HFF-Myc (cell line): ENCODE results near the gene ADCY1.

Experiments used
- DNase-seq: peaks from one replicate; pipeline ENCODE4 v3.0.0-alpha.2; 2011; ENCODE audit warnings: low read depth; ENCODE audit errors: extremely low read depth
- H3K4me3 ChIP-seq: replicated peaks from 2 replicates; pipeline ENCODE4 v1.5.1; 2011; ENCODE audit warnings: low read depth, mild to moderate bottlenecking, control low read depth, low read length
- CTCF ChIP-seq: IDR thresholded peaks from 2 replicates; pipeline ENCODE4 v1.5.1; 2012; ENCODE audit warnings: mild to moderate bottlenecking, low read depth, low read length, control low read depth; ENCODE audit errors: missing control alignments

ADCY1 gene

DNA sequence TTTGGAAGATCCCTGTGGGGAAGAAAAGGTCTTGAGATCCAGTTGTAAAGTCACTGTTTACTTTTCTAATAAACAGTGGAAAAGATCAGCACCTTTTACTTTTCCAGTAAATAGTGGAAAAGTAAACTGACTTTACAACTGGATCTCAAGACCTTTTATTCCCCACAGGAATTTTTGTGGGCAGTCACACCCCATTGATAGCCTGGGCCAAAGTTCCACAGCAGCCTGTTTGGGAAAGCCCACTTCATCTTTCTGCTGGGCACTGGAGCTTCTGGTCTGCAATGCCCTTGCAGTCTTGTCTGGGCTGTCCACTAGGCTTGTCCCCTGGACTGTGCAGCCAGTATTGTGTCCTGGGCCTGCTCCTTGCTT is 50.2 kb downstream of the ADCY1 start:
- H3K4me3 ChIP-seq = no peak overlapping the region
- no peak for DNase-seq
- no peak for TF ChIP-seq CTCF

- no peak for TF ChIP-seq CTCF
- no peak overlapping the region for H3K4me3 ChIP-seq
- DNase-seq = no peak
These were observed 50.9 kb downstream of the ADCY1 start for GRCh38 chr7:45625067-45625466.

GRCh38 chr7:45625714-45626440 is 51.7 kb downstream of the ADCY1 start:
- DNase-seq = no peak
- TF ChIP-seq CTCF = no peak
- no peak overlapping the region for H3K4me3 ChIP-seq

- TF ChIP-seq CTCF = no peak
- DNase-seq = no peak
- no peak overlapping the region for H3K4me3 ChIP-seq
These were observed 52.6 kb downstream of the ADCY1 start for GRCh38 chr7:45626441-45627430.

DNA sequence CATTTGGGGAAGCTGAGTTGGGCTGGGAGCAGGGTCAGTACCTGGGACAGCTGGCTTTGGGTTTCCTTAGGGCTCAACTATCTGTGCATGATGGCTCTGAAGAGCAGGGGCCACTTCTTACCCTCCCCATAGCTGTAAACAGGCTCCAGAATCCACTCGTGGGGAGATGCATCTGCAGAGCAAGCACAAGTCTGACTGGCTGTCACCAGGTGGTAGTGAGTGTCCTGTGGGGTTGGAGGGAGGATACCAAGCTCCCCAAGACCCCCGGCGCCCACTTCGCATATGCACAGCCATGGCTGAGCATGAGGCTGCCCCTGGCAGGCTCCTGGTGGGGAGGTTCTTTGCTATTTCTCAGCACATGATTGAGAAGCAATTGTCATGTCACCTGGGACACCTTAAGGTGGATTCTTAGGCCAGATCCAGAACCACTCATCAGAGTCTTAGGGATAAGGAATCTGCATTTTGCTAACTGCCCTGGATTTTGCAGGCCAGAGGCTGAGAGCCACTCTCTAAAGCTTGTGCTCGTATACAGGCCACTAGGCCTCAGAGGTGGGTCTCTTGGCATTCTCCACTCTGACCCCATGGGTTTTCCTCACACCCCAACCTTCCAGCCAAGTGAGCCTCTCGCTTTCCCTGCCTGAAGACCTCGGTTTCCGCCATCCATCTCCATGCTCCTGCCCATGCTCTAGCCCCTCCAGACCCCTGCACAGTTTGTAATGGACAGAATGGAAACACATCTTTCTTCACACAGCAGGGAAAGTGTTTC is 53.7 kb downstream of the ADCY1 start:
- no peak for DNase-seq
- H3K4me3 ChIP-seq = no peak overlapping the region
- no peak for TF ChIP-seq CTCF

DNA sequence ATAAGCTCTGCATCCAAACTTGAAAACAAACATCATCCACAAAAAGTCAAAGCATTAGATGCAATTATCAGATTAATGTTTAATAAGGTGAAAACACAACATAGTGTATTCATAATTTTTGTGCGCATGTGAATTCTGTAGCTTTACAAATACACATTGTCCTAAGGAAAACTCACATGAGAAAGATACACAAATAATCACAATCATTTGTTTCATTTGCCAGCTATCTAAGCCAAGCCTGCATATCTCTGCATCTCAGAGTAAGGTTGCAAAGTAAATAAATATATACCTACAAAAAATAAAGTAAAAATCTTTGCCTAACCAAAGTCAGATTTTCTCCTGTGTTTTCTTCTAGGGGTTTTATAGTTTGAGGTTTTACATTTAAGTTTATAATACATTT is 57.4 kb downstream of the ADCY1 start:
- H3K4me3 ChIP-seq = no peak overlapping the region
- TF ChIP-seq CTCF = no peak
- no peak for DNase-seq
